Nephron (organoid): ENCODE measurements around the gene ZNF24.

ENCODE experiments used
- H3K27ac Mint-ChIP-seq, 3 experiments: 2 replicates each; pipeline ENCODE4 v1.8.0; 2020; ENCODE audit warnings: mixed read lengths in 3 of 3, mild to moderate bottlenecking in 2 of 3, moderate library complexity in 1 of 3
- H3K27me3 Mint-ChIP-seq: 2 replicates; pipeline ENCODE4 v1.8.0; 2021; ENCODE audit warnings: low read depth, mild to moderate bottlenecking, moderate library complexity, mixed read lengths
- H3K36me3 Mint-ChIP-seq: 2 replicates; pipeline ENCODE4 v1.8.0; 2020; ENCODE audit warnings: low read depth, mixed read lengths
- H3K4me1 Mint-ChIP-seq: 2 replicates; pipeline ENCODE4 v1.8.0; 2020; ENCODE audit warnings: mixed read lengths
- H3K4me3 Mint-ChIP-seq, 3 experiments: 2 replicates each; pipeline ENCODE4 v1.8.0; 2020; ENCODE audit warnings: mild to moderate bottlenecking in 3 of 3, mixed read lengths in 3 of 3, moderate library complexity in 2 of 3
- H3K9me3 Mint-ChIP-seq: 2 replicates; pipeline ENCODE4 v1.8.0; 2020; ENCODE audit warnings: mixed read lengths
- TF ChIP-seq, protein P1 (sequence below), 3 experiments: fragments of 200-600 bp; sonication (generic); IDR thresholded peaks; one replicate each; pipeline ENCODE4 v1.5.0; 2021; ENCODE audit warnings: antibody characterized with exemption in 3 of 3; ENCODE audit not compliant: unreplicated experiment in 3 of 3

ZNF24 gene

GRCh38 chr18:35335866-35336265, 8.4 kb downstream of the ZNF24 start:
- Mint-ChIP-seq H3K4me3 (no peak overlapping the region), H3K4me1 (no peaks in the 10 kb centered on the region), H3K27me3 (no peaks in the 10 kb centered on the region), H3K9me3 (no peaks in the 10 kb centered on the region), H3K36me3 (peaks cover 27% of the 10 kb centered on the region), H3K27ac (no peak overlapping the region)
- TF ChIP-seq, protein P1, sequence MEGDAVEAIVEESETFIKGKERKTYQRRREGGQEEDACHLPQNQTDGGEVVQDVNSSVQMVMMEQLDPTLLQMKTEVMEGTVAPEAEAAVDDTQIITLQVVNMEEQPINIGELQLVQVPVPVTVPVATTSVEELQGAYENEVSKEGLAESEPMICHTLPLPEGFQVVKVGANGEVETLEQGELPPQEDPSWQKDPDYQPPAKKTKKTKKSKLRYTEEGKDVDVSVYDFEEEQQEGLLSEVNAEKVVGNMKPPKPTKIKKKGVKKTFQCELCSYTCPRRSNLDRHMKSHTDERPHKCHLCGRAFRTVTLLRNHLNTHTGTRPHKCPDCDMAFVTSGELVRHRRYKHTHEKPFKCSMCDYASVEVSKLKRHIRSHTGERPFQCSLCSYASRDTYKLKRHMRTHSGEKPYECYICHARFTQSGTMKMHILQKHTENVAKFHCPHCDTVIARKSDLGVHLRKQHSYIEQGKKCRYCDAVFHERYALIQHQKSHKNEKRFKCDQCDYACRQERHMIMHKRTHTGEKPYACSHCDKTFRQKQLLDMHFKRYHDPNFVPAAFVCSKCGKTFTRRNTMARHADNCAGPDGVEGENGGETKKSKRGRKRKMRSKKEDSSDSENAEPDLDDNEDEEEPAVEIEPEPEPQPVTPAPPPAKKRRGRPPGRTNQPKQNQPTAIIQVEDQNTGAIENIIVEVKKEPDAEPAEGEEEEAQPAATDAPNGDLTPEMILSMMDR (IDR thresholded peaks at IDR 0.05; ENCODE audit: unreplicated experiment in 3 of 3): no peak

- TF ChIP-seq, protein P1 (IDR thresholded peaks at IDR 0.05; ENCODE audit: unreplicated experiment in 3 of 3): no peak
- Mint-ChIP-seq H3K27me3 (no peaks in the 10 kb centered on the region), H3K9me3 (no peaks in the 10 kb centered on the region), H3K36me3 (peaks cover 17% of the 10 kb centered on the region), H3K4me1 (no peaks in the 10 kb centered on the region), H3K4me3 (no peak overlapping the region), H3K27ac (no peak overlapping the region)
These were observed 9.4 kb downstream of the ZNF24 start for GRCh38 chr18:35334821-35335220.

DNA sequence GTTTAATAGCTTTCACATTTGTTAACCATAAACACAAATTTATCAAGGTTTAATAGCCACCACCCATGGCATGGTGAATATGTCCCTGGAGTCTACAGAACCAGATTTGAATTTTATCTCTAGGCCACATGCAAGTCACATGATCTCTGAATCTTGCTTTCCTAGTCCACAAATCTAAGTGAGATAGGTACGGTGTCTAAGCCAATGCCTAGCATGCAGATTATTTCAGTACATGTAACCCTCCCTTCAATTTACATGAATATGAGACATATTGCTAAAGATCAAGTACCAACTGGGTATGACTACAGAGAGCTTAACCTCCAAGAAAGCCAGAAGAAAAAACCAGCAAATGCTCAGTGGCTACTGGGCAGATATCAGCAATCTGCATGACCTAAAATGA, 10.0 kb downstream of the ZNF24 start:
- no peak overlapping the region for H3K4me3 Mint-ChIP-seq
- H3K36me3 Mint-ChIP-seq: peaks cover 10% of the 10 kb centered on the region
- H3K9me3 Mint-ChIP-seq: no peaks in the 10 kb centered on the region

GRCh38 chr18:35331367-35332087, 12.7 kb downstream of the ZNF24 start:
- H3K4me1 Mint-ChIP-seq: no peaks in the 10 kb centered on the region
- TF ChIP-seq, protein P1 (IDR thresholded peaks at IDR 0.05; ENCODE audit: unreplicated experiment in 3 of 3): no peak
- H3K36me3 Mint-ChIP-seq: peaks cover 9% of the 10 kb centered on the region
- no peak overlapping the region for H3K4me3 Mint-ChIP-seq
- H3K9me3 Mint-ChIP-seq: peaks cover 7% of the 10 kb centered on the region
- H3K27me3 Mint-ChIP-seq: no peaks in the 10 kb centered on the region
- no peak overlapping the region for H3K27ac Mint-ChIP-seq

More for the DNA sequence above, 10.0 kb downstream of the ZNF24 start:
- TF ChIP-seq, protein P1 (IDR thresholded peaks at IDR 0.05; ENCODE audit: unreplicated experiment in 3 of 3): no peak
- H3K4me1 Mint-ChIP-seq: no peaks in the 10 kb centered on the region
- no peak overlapping the region for H3K27ac Mint-ChIP-seq
- no peaks in the 10 kb centered on the region for H3K27me3 Mint-ChIP-seq

- H3K27ac Mint-ChIP-seq: no peak overlapping the region
- H3K4me3 Mint-ChIP-seq: no peak overlapping the region
- H3K27me3 Mint-ChIP-seq: no peaks in the 10 kb centered on the region
- TF ChIP-seq, protein P1 (IDR thresholded peaks at IDR 0.05; ENCODE audit: unreplicated experiment in 3 of 3): no peak
- peaks cover 9% of the 10 kb centered on the region for H3K36me3 Mint-ChIP-seq
- H3K4me1 Mint-ChIP-seq: no peaks in the 10 kb centered on the region
- peaks cover 10% of the 10 kb centered on the region for H3K9me3 Mint-ChIP-seq
These were observed 15.4 kb downstream of the ZNF24 start for GRCh38 chr18:35328868-35329267.
